HG03565 (cell line): ENCODE results near the gene EID1.
"Not testable (repeated sequence)": the region's sequence is repeated elsewhere in the genome, so short reads cannot be mapped to it uniquely, and the experiment has no call there.

Source experiments
- ATAC-seq: cut with Tn5 transposase; IDR thresholded peaks from one replicate; pipeline ENCODE4 v1.9.1; 2021; ENCODE audit warnings: mild to moderate bottlenecking, moderate library complexity; ENCODE audit not compliant: unreplicated experiment

EID1 gene

GRCh38 chr15:48905847-48906246, 27.9 kb downstream of the EID1 start:
- ATAC-seq, result no peak

GRCh38 chr15:48909313-48909712, 31.4 kb downstream of the EID1 start:
- ATAC-seq, result not testable (repeated sequence)

- ATAC-seq, result not testable (repeated sequence)
Measured at GRCh38 chr15:48910554-48910953, 32.6 kb downstream of the EID1 start.

- ATAC-seq, result no peak
Measured at GRCh38 chr15:48913141-48913540, 35.2 kb downstream of the EID1 start.

- ATAC-seq, result no peak
Measured at GRCh38 chr15:48914717-48915116, 36.8 kb downstream of the EID1 start.

- ATAC-seq, result no peak
Measured at GRCh38 chr15:48915861-48916260, 37.9 kb downstream of the EID1 start.

GRCh38 chr15:48916721-48917120, 38.8 kb downstream of the EID1 start:
- ATAC-seq, result no peak

- ATAC-seq, result no peak
Measured at GRCh38 chr15:48922046-48922445, 44.1 kb downstream of the EID1 start.

- ATAC-seq, result no peak
Measured at GRCh38 chr15:48924528-48925393, 46.8 kb downstream of the EID1 start.

GRCh38 chr15:48925714-48926223, 47.8 kb downstream of the EID1 start:
- ATAC-seq, result no peak

GRCh38 chr15:48928877-48929538, 51.1 kb downstream of the EID1 start:
- no peak for ATAC-seq

- ATAC-seq, result no peak
Measured at GRCh38 chr15:48929661-48930060, 51.7 kb downstream of the EID1 start.
